GM23338 (cell line): Measurements from ENCODE around the gene OLFML3. TPM values are rescaled to one million over a fixed set of nuclear protein-coding genes. Genes with fewer than 3 reads are reported as not detected.

ENCODE experiments used
- ATAC-seq: fragments of 200-7000 bp; cut with Tn5 transposase; 3 replicates; pipeline ENCODE4 v1.9.1; 2020
- DNase-seq: peaks from one replicate; pipeline ENCODE4 v3.0.0-alpha.2; 2015; ENCODE audit warnings: low spot score
- H2AFZ ChIP-seq: fragments of 200-600 bp; sonication (generic); 2 replicates; pipeline ENCODE4 v1.8.0; 2016; ENCODE audit warnings: antibody characterized with exemption, mild to moderate bottlenecking, moderate library complexity
- H3F3A ChIP-seq: fragments of 200-600 bp; sonication (generic); replicated peaks from 2 replicates; pipeline ENCODE4 v1.8.0; 2017; ENCODE audit warnings: antibody characterized with exemption, mixed run types, low read depth
- H3K27ac ChIP-seq: fragments of 200-600 bp; sonication (generic); 2 replicates; pipeline ENCODE4 v1.6.1; 2016; ENCODE audit warnings: low read depth
- H3K27me3 ChIP-seq: fragments of 200-600 bp; sonication (generic); 2 replicates; pipeline ENCODE4 v1.8.0; 2016; ENCODE audit warnings: mild to moderate bottlenecking, mixed run types, moderate library complexity; ENCODE audit not compliant: insufficient read depth
- H3K36me3 ChIP-seq: fragments of 200-600 bp; sonication (generic); 2 replicates; pipeline ENCODE4 v1.8.0; 2016; ENCODE audit warnings: mild to moderate bottlenecking; ENCODE audit not compliant: insufficient read depth
- H3K4me1 ChIP-seq: fragments of 200-600 bp; sonication (generic); 2 replicates; pipeline ENCODE4 v1.8.0; 2016; ENCODE audit warnings: mild to moderate bottlenecking, moderate library complexity; ENCODE audit not compliant: insufficient read depth
- H3K4me2 ChIP-seq: fragments of 200-600 bp; sonication (generic); 2 replicates; pipeline ENCODE4 v1.7.1; 2017; ENCODE audit warnings: mixed run types
- H3K4me3 ChIP-seq: fragments of 200-600 bp; sonication (generic); 2 replicates; pipeline ENCODE4 v1.6.1; 2016; ENCODE audit warnings: mixed run types
- H3K79me2 ChIP-seq: fragments of 200-600 bp; sonication (generic); replicated peaks from 2 replicates; pipeline ENCODE4 v1.8.0; 2017; ENCODE audit warnings: mild to moderate bottlenecking; ENCODE audit not compliant: insufficient read depth
- H3K9me2 ChIP-seq: fragments of 200-600 bp; sonication (generic); 2 replicates; pipeline ENCODE4 v1.8.0; 2017; ENCODE audit not compliant: insufficient read depth
- H4K20me1 ChIP-seq: fragments of 200-600 bp; sonication (generic); replicated peaks from 2 replicates; pipeline ENCODE4 v1.8.0; 2017; ENCODE audit warnings: mild to moderate bottlenecking; ENCODE audit not compliant: insufficient read depth
- H3K27ac Mint-ChIP-seq: 2 replicates; pipeline ENCODE4 v1.8.0; 2020; ENCODE audit warnings: inconsistent platforms, mild to moderate bottlenecking, moderate library complexity, mixed read lengths
- H3K27me3 Mint-ChIP-seq: 3 replicates; pipeline ENCODE4 v1.8.0; 2022; ENCODE audit warnings: low read depth, mild to moderate bottlenecking, moderate library complexity, mixed read lengths, inconsistent platforms; ENCODE audit not compliant: insufficient read depth, poor library complexity
- H3K36me3 Mint-ChIP-seq: 3 replicates; pipeline ENCODE4 v1.8.0; 2021; ENCODE audit warnings: low read depth, mild to moderate bottlenecking, inconsistent platforms, moderate library complexity, mixed read lengths
- H3K4me1 Mint-ChIP-seq: 3 replicates; pipeline ENCODE4 v1.8.0; 2020; ENCODE audit warnings: mild to moderate bottlenecking, inconsistent platforms, mixed read lengths
- H3K4me3 Mint-ChIP-seq: 3 replicates; pipeline ENCODE4 v1.8.0; 2021; ENCODE audit warnings: moderate library complexity, mild to moderate bottlenecking, inconsistent platforms, mixed read lengths
- H3K9me3 Mint-ChIP-seq: 3 replicates; pipeline ENCODE4 v1.8.0; 2020; ENCODE audit warnings: moderate library complexity, mild to moderate bottlenecking, inconsistent platforms, mixed read lengths
- CREB1 ChIP-seq: fragments of 250-450 bp; sonication (Bioruptor Pico); IDR thresholded peaks from 2 replicates; pipeline ENCODE4 v1.5.0; 2020; ENCODE audit warnings: low read depth, mild to moderate bottlenecking, moderate library complexity
- CTCF ChIP-seq, 2 experiments: fragments of 200-600 bp in 1 of 2; sonication (generic) in 1 of 2; conservative IDR thresholded peaks; 2 replicates each; pipeline versions ENCODE4 v1.5.1 to v1.6.1; 2016 to 2017; ENCODE audit warnings: antibody characterized with exemption in 2 of 2, low read depth in 2 of 2, mild to moderate bottlenecking in 2 of 2, moderate library complexity in 1 of 2
- ETS1 ChIP-seq: IDR thresholded peaks from 2 replicates; pipeline ENCODE4 v1.6.1; 2016; ENCODE audit warnings: antibody characterized with exemption
- EZH2 ChIP-seq: fragments of 200-600 bp; sonication (generic); IDR thresholded peaks from one replicate; pipeline ENCODE4 v1.8.0; 2017; ENCODE audit warnings: antibody characterized with exemption, mild to moderate bottlenecking, low read depth; ENCODE audit not compliant: unreplicated experiment
- EZH2phosphoT487 ChIP-seq: fragments of 200-600 bp; sonication (generic); IDR thresholded peaks from one replicate; pipeline ENCODE4 v1.8.1; 2018; ENCODE audit warnings: antibody characterized with exemption; ENCODE audit not compliant: unreplicated experiment
- JUNB ChIP-seq: IDR thresholded peaks from one replicate; pipeline ENCODE4 v1.6.1; 2016; ENCODE audit warnings: antibody characterized with exemption; ENCODE audit not compliant: unreplicated experiment
- NANOG ChIP-seq: IDR thresholded peaks from 2 replicates; pipeline ENCODE4 v1.6.1; 2016; ENCODE audit warnings: antibody characterized with exemption, borderline replicate concordance
- POLR2AphosphoS5 ChIP-seq: IDR thresholded peaks from 2 replicates; pipeline ENCODE4 v1.6.1; 2016; ENCODE audit warnings: antibody characterized with exemption, low read depth
- REST ChIP-seq: IDR thresholded peaks from one replicate; pipeline ENCODE4 v1.6.1; 2018; ENCODE audit warnings: antibody characterized with exemption; ENCODE audit not compliant: unreplicated experiment
- STAT1 ChIP-seq: IDR thresholded peaks from one replicate; pipeline ENCODE4 v1.6.1; 2016; ENCODE audit warnings: antibody characterized with exemption; ENCODE audit not compliant: unreplicated experiment
- ZNF114 ChIP-seq: fragments of 250-450 bp; sonication (Bioruptor Pico); IDR thresholded peaks from 2 replicates; pipeline ENCODE4 v1.5.0; 2020; ENCODE audit warnings: mild to moderate bottlenecking, moderate library complexity
- ZNF331 ChIP-seq: fragments of 250-450 bp; sonication (Bioruptor Pico); IDR thresholded peaks from 2 replicates; pipeline ENCODE4 v1.5.0; 2020; ENCODE audit warnings: low read depth, mild to moderate bottlenecking, moderate library complexity
- ZNF462 ChIP-seq: fragments of 250-450 bp; sonication (Bioruptor Pico); IDR thresholded peaks from 2 replicates; pipeline ENCODE4 v1.5.0; 2020; ENCODE audit warnings: mild to moderate bottlenecking, moderate library complexity
- polyA plus RNA-seq: library from polyadenylated mRNA; unstranded; fragments of >200 nt; fragmentation: Nextera tagmentation; extraction: Ambion mirVana; gene quantifications from 2 replicates; pipeline ENCODE4 v1.2.1, GENCODE V29; 2016
- total RNA-seq: library from RNA; depleted of rRNA; stranded (reverse); fragments of >200 nt; shearing (Covaris generic); gene quantifications from 2 replicates; pipeline ENCODE4 v1.2.3, GENCODE V29; 2014

OLFML3 gene
- total and polyA plus RNA-seq, 2 experiments from 2014 or later, result 42.8 to 69.9 TPM

GRCh38 chr1:113990530-113990929 is 11.3 kb downstream of the OLFML3 start:
- no peak for DNase-seq
- Histone ChIP-seq H3K27ac (no peak overlapping the region), H3F3A (no peaks in the 10 kb centered on the region), H3K9me2 (0 out of 2 replicates have a peak, but pooled peaks cover 13% of the 10 kb centered on the region), H3K79me2 (no peaks in the 10 kb centered on the region), H4K20me1 (no peaks in the 10 kb centered on the region), H3K36me3 (peaks cover 16% of the 10 kb centered on the region), H3K4me1 (0 out of 2 replicates have a peak, but pooled peaks cover 4% of the 10 kb centered on the region), H2AFZ (no peak overlapping the region), H3K4me3 (no peak overlapping the region), H3K27me3 (no peaks in the 10 kb centered on the region), H3K4me2 (no peak overlapping the region)
- TF ChIP-seq JUNB (no peak), REST (no peak), EZH2 (no peak), CREB1 (CRISPR knock-in tag) (no peak), STAT1 (no peak), ZNF462 (CRISPR knock-in tag) (no peak), ZNF114 (CRISPR knock-in tag) (no peak), ETS1 (no peak), NANOG (no peak), EZH2phosphoT487 (no peak), POLR2AphosphoS5 (no peak), ZNF331 (no peak), CTCF (conservative IDR thresholded peaks at IDR 0.05; ENCODE audit: low read depth in 2 of 2) (no peak)
- Mint-ChIP-seq H3K9me3 (peaks cover 41% of the 10 kb centered on the region), H3K27me3 (peaks cover 3% of the 10 kb centered on the region), H3K27ac (no peak overlapping the region), H3K4me1 (peaks cover 3% of the 10 kb centered on the region; the same call in 2 of the 3 replicates), H3K36me3 (peaks cover 37% of the 10 kb centered on the region), H3K4me3 (no peak overlapping the region)
- no peak for ATAC-seq
